HEK293 (cell line): ENCODE measurements around the gene SPEF1.
A peak's percentile ranks its signal among the peaks of the same experiment; 100 is the strongest.

Experiments
- BCL6B ChIP-seq: fragments of 450-650 bp; formaldehyde crosslinking; IDR thresholded peaks from 2 replicates; pipeline ENCODE4 v1.5.1; 2017; ENCODE audit warnings: missing biosample characterization, missing genetic modification characterization
- HOXA7 ChIP-seq: sonication (generic); formaldehyde crosslinking; IDR thresholded peaks from 2 replicates; pipeline ENCODE4 v1.8.1; 2022; ENCODE audit warnings: missing genetic modification reagents, borderline replicate concordance
- IKZF3 ChIP-seq: fragments of 450-650 bp; IDR thresholded peaks from 2 replicates; pipeline ENCODE4 v1.5.0; 2018; ENCODE audit warnings: missing biosample characterization, mild to moderate bottlenecking, missing genetic modification characterization, moderate library complexity
- KLF7 ChIP-seq: fragments of 450-650 bp; formaldehyde crosslinking; IDR thresholded peaks from 2 replicates; pipeline ENCODE4 v1.5.1; 2016; ENCODE audit warnings: missing biosample characterization, missing genetic modification characterization, borderline replicate concordance
- MZF1 ChIP-seq: fragments of 450-650 bp; formaldehyde crosslinking; IDR thresholded peaks from 2 replicates; pipeline ENCODE4 v1.5.1; 2017; ENCODE audit warnings: missing biosample characterization, missing genetic modification characterization, borderline replicate concordance
- SETDB1 ChIP-seq: IDR thresholded peaks from one replicate; pipeline ENCODE4 v1.6.1; 2017; ENCODE audit warnings: mild to moderate bottlenecking, low read length, moderate library complexity, mixed read lengths; ENCODE audit not compliant: insufficient read length
- SP2 ChIP-seq: fragments of 450-650 bp; formaldehyde crosslinking; IDR thresholded peaks from 2 replicates; pipeline ENCODE4 v1.5.1; 2016; ENCODE audit warnings: missing biosample characterization, missing genetic modification characterization
- SP7 ChIP-seq: fragments of 450-650 bp; formaldehyde crosslinking; IDR thresholded peaks from 2 replicates; pipeline ENCODE4 v1.5.1; 2016; ENCODE audit warnings: missing biosample characterization, missing genetic modification characterization
- TCF7L2 ChIP-seq: IDR thresholded peaks from 2 replicates; pipeline ENCODE4 v1.6.1; 2011; ENCODE audit warnings: low read depth, mild to moderate bottlenecking, inconsistent platforms, low read length, moderate library complexity, borderline replicate concordance
- ZBTB48 ChIP-seq: fragments of 450-650 bp; formaldehyde crosslinking; IDR thresholded peaks from 2 replicates; pipeline ENCODE4 v1.5.1; 2016; ENCODE audit warnings: missing biosample characterization, missing genetic modification characterization
- ZBTB7A ChIP-seq: fragments of 450-650 bp; formaldehyde crosslinking; IDR thresholded peaks from 2 replicates; pipeline ENCODE4 v1.5.1; 2016; ENCODE audit warnings: low read depth, missing biosample characterization, missing genetic modification characterization
- ZEB2 ChIP-seq: fragments of 450-650 bp; formaldehyde crosslinking; IDR thresholded peaks from 2 replicates; pipeline ENCODE4 v1.5.1; 2016; ENCODE audit warnings: missing biosample characterization, missing genetic modification characterization
- ZNF148 ChIP-seq: fragments of 450-650 bp; formaldehyde crosslinking; IDR thresholded peaks from 2 replicates; pipeline ENCODE4 v1.5.0; 2017; ENCODE audit warnings: missing biosample characterization, missing genetic modification characterization, borderline replicate concordance
- ZNF175 ChIP-seq: fragments of 450-650 bp; formaldehyde crosslinking; IDR thresholded peaks from 2 replicates; pipeline ENCODE4 v1.5.1; 2016; ENCODE audit warnings: missing biosample characterization, missing genetic modification characterization
- ZNF211 ChIP-seq: fragments of 450-650 bp; formaldehyde crosslinking; IDR thresholded peaks from 2 replicates; pipeline ENCODE4 v1.5.1; 2016; ENCODE audit warnings: low read depth, missing biosample characterization, missing genetic modification characterization
- ZNF23 ChIP-seq: fragments of 450-650 bp; formaldehyde crosslinking; IDR thresholded peaks from 2 replicates; pipeline ENCODE4 v1.5.1; 2016; ENCODE audit warnings: missing biosample characterization, missing genetic modification characterization, borderline replicate concordance
- ZNF404 ChIP-seq: fragments of 450-650 bp; formaldehyde crosslinking; IDR thresholded peaks from 2 replicates; pipeline ENCODE4 v1.5.1; 2017; ENCODE audit warnings: missing biosample characterization, missing genetic modification characterization
- ZNF423 ChIP-seq: fragments of 450-650 bp; formaldehyde crosslinking; IDR thresholded peaks from 2 replicates; pipeline ENCODE4 v1.5.1; 2016; ENCODE audit warnings: missing biosample characterization, missing genetic modification characterization
- ZNF530 ChIP-seq: fragments of 450-650 bp; formaldehyde crosslinking; IDR thresholded peaks from 2 replicates; pipeline ENCODE4 v1.5.1; 2016; ENCODE audit warnings: low read depth, missing biosample characterization, missing genetic modification characterization
- ZNF558 ChIP-seq: fragments of 450-650 bp; formaldehyde crosslinking; IDR thresholded peaks from 2 replicates; pipeline ENCODE4 v1.5.1; 2016; ENCODE audit warnings: missing biosample characterization, missing genetic modification characterization
- ZNF571 ChIP-seq: fragments of 450-650 bp; formaldehyde crosslinking; IDR thresholded peaks from 2 replicates; pipeline ENCODE4 v1.5.0; 2017; ENCODE audit warnings: missing biosample characterization, missing genetic modification characterization
- ZNF645 ChIP-seq: fragments of 450-650 bp; formaldehyde crosslinking; IDR thresholded peaks from 2 replicates; pipeline ENCODE4; 2016; ENCODE audit warnings: missing biosample characterization, missing genetic modification characterization
- ZNF654 ChIP-seq: fragments of 450-650 bp; formaldehyde crosslinking; IDR thresholded peaks from 2 replicates; pipeline ENCODE4 v1.5.1; 2016; ENCODE audit warnings: low read depth, missing biosample characterization, missing genetic modification characterization
- ZNF660 ChIP-seq: fragments of 450-650 bp; IDR thresholded peaks from 2 replicates; pipeline ENCODE4 v1.5.1; 2018; ENCODE audit warnings: missing biosample characterization, mild to moderate bottlenecking, missing genetic modification characterization
- ZNF76 ChIP-seq: fragments of 450-650 bp; formaldehyde crosslinking; IDR thresholded peaks from 2 replicates; pipeline ENCODE4; 2016; ENCODE audit warnings: low read depth, missing biosample characterization, missing genetic modification characterization, borderline replicate concordance
- ZNF768 ChIP-seq: fragments of 450-650 bp; formaldehyde crosslinking; IDR thresholded peaks from 2 replicates; pipeline ENCODE4 v1.5.1; 2018; ENCODE audit warnings: missing biosample characterization, mild to moderate bottlenecking, missing genetic modification characterization
- ZNF777 ChIP-seq: fragments of 450-650 bp; formaldehyde crosslinking; IDR thresholded peaks from 2 replicates; pipeline ENCODE4 v1.5.1; 2017; ENCODE audit warnings: missing biosample characterization, missing genetic modification characterization, borderline replicate concordance
- ZNF785 ChIP-seq: fragments of 450-650 bp; formaldehyde crosslinking; IDR thresholded peaks from 2 replicates; pipeline ENCODE4 v1.5.1; 2016; ENCODE audit warnings: missing biosample characterization, missing genetic modification characterization
- ZNF830 ChIP-seq: fragments of 450-650 bp; IDR thresholded peaks from 2 replicates; pipeline ENCODE4 v1.5.0; 2018; ENCODE audit warnings: missing biosample characterization, missing genetic modification characterization, low read depth, mild to moderate bottlenecking, moderate library complexity
- ZNF837 ChIP-seq: fragments of 450-650 bp; formaldehyde crosslinking; IDR thresholded peaks from 2 replicates; pipeline ENCODE4 v1.5.1; 2016; ENCODE audit warnings: missing biosample characterization, missing genetic modification characterization
- TF ChIP-seq, protein P1 (sequence below): fragments of 450-650 bp; formaldehyde crosslinking; IDR thresholded peaks from 2 replicates; pipeline ENCODE4 v1.5.1; 2016; ENCODE audit warnings: missing biosample characterization, missing genetic modification characterization, low read depth
- TF ChIP-seq, protein P2 (sequence below): fragments of 450-650 bp; formaldehyde crosslinking; IDR thresholded peaks from 2 replicates; pipeline ENCODE4 v1.5.1; 2016; ENCODE audit warnings: missing biosample characterization, missing genetic modification characterization, borderline replicate concordance

SPEF1 gene

DNA sequence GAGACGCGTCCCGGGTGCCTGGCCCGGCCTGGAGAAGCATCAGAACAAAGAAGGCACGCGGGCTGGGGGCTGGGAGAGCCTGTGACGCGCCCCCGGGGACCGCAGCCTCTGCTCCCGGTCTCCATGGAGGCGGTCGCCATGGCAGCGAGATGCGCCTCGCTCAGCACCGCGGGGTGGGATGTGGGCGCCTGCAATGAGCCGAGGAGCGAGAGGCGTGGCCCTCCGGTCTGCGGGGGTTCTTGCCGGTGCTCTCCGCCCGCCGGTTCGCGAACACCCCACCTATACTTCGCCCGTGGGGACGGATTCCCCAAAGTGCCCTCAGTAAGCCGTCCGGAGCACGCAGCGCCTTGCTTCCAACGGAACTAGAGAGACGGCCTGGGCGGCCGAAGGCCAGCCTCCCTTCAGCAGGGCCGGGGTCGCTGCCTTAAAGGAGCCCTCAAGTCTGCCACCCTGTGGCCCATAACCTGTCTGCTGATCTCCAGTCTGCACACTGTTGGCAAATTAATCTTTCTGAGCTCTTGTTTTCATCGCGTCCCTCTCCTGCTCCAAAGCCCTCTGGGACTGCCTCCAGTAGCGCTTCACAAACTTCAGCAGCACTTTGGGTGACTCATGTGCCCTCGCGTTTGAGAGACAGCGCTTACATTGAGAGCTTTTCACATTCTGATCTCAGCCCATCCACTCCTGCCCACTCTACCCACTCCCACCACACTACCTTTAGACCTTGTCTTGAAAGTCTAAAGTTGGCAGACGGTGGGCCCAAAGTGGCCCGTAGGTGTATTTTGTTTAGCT lies 12.7 kb downstream of the SPEF1 start (continued):
- TF ChIP-seq, protein P1, sequence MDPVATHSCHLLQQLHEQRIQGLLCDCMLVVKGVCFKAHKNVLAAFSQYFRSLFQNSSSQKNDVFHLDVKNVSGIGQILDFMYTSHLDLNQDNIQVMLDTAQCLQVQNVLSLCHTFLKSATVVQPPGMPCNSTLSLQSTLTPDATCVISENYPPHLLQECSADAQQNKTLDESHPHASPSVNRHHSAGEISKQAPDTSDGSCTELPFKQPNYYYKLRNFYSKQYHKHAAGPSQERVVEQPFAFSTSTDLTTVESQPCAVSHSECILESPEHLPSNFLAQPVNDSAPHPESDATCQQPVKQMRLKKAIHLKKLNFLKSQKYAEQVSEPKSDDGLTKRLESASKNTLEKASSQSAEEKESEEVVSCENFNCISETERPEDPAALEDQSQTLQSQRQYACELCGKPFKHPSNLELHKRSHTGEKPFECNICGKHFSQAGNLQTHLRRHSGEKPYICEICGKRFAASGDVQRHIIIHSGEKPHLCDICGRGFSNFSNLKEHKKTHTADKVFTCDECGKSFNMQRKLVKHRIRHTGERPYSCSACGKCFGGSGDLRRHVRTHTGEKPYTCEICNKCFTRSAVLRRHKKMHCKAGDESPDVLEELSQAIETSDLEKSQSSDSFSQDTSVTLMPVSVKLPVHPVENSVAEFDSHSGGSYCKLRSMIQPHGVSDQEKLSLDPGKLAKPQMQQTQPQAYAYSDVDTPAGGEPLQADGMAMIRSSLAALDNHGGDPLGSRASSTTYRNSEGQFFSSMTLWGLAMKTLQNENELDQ = no peak
- TF ChIP-seq ZNF211 (no peak), KLF7 (tag by site-specific recombination) (no peak), ZBTB48 (no peak), ZNF654 (peak; percentile 14; the same call in 1 of the 2 replicates), ZEB2 (tag by site-specific recombination) (no peak), ZNF423 (tag by site-specific recombination) (no peak), SP7 (tag by site-specific recombination) (no peak; the same call in 1 of the 2 replicates), ZNF23 (no peak), ZNF785 (tag by site-specific recombination) (no peak), ZNF76 (tag by site-specific recombination) (no peak; the same call in 1 of the 2 replicates), ZNF830 (no peak), ZBTB7A (tag by site-specific recombination) (no peak), ZNF175 (tag by site-specific recombination) (no peak), SP2 (0 out of 2 replicates have a peak, but pooled peaks have one; percentile 8), ZNF777 (tag by site-specific recombination) (no peak), ZNF837 (tag by site-specific recombination) (no peak), BCL6B (tag by site-specific recombination) (no peak), ZNF768 (tag by site-specific recombination) (no peak), MZF1 (no peak), ZNF404 (tag by site-specific recombination) (no peak), ZNF558 (no peak), IKZF3 (no peak), TCF7L2 (no peak), HOXA7 (CRISPR knock-in tag) (no peak), ZNF148 (tag by site-specific recombination) (no peak), ZNF571 (tag by site-specific recombination) (no peak), SETDB1 (no peak), ZNF530 (tag by site-specific recombination) (no peak), ZNF645 (tag by site-specific recombination) (no peak), ZNF660 (no peak)
- TF ChIP-seq, protein P2, sequence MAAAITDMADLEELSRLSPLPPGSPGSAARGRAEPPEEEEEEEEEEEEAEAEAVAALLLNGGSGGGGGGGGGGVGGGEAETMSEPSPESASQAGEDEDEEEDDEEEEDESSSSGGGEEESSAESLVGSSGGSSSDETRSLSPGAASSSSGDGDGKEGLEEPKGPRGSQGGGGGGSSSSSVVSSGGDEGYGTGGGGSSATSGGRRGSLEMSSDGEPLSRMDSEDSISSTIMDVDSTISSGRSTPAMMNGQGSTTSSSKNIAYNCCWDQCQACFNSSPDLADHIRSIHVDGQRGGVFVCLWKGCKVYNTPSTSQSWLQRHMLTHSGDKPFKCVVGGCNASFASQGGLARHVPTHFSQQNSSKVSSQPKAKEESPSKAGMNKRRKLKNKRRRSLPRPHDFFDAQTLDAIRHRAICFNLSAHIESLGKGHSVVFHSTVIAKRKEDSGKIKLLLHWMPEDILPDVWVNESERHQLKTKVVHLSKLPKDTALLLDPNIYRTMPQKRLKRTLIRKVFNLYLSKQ (tag by site-specific recombination) = no peak
